HG02943 (cell line): ENCODE results near the gene SAG.

Source experiments
- ATAC-seq: cut with Tn5 transposase; IDR thresholded peaks from one replicate; pipeline ENCODE4 v1.9.1; 2021; ENCODE audit warnings: mild to moderate bottlenecking, low read depth, moderate library complexity; ENCODE audit not compliant: unreplicated experiment

SAG gene

GRCh38 chr2:233353769-233354499 lies 46.3 kb downstream of the SAG start, which contains the start of gene DGKD:
Gene DGKD (plus strand): TSS chr2:233354494. CDS start chr2:233354519, 25 bp downstream.
- ATAC-seq, result no peak

DNA sequence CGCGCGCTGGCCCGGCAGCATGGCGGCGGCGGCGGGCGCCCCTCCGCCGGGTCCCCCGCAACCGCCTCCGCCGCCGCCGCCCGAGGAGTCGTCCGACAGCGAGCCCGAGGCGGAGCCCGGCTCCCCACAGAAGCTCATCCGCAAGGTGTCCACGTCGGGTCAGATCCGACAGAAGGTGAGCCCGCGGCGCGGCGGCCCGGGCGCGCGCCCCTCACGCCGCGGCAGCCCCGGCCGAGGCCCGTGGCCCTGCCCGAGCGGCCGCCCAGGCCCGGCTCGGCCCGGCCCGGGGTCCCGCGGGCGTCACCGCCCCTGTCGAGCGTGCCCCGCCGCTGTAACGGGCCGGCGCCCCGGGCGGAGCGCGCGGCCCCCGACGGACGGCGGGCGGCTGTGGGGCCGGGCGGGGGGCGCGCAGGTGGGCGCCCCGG lies 46.9 kb downstream of the SAG start:
- no peak for ATAC-seq

DNA sequence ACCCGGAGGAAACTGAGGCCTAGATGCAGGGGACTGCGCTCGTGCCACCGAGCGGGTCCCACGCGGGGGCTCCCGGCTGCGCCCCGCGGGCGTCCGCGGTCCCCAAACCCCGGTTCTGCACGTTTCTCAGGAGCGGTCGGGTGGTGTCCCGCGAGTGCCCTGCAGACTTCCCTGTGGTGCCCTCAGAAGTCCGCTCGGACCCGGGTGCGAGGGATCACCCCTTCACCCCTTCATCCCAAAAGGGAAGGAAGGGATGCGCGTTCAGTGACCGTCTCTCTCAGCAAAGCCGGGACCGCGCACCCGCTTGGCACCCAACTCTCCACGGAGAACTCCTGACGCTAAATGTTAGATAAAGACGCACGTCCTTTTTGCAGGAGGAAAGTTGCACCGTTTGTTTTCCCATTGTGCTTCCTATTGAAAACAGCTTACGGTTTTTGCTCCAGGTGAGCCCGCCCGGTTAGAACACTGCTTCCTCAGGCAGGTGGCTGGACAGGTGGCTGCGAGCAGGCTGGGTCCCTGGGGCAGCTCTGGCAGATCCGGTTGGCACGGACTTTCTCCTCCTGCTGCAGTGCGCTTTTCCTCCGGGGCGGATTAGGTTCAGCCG lies 47.5 kb downstream of the SAG start:
- no peak for ATAC-seq

DNA sequence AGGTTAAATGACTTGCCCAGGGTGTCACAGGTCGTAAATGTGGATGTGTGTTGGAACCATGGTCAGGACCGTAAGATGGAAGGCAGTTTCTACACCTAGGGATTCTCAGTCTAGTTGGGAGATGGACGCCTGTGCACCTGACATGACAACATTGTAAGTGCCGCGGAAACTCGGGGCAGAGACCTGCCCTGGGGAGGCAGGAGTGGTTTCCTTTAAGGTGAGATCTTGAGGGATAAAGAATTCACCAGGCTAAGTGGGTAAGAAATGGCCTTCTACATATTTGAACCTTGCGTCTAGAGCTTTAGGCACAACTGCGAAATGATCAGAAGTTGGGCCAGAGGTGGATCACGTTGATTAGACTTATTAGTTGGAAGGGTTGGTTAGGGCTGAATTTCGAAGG lies 48.3 kb downstream of the SAG start:
- ATAC-seq, result no peak

GRCh38 chr2:233356546-233357308 lies 49.1 kb downstream of the SAG start:
- ATAC-seq, result no peak

- no peak for ATAC-seq
Measured at GRCh38 chr2:233358335-233358734, 50.7 kb downstream of the SAG start.

DNA sequence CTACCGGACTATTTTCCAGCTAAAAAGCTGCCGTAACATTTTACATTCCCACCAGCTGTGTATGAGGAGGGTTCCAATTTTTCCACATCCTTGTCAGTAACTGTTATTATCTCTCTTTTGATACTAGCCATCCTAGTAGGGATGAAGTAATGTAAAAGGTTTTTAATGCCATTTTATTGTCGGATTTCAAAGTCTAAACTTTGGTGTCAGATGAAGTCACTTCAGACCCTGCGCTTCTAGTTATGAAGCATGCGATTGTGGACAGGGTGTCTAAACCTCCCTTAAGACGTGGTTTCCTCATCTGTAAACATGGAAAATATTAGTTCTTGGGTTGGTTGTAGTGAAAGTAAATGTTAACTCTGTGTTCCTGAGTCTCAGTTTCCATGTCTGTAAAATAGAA lies 51.3 kb downstream of the SAG start:
- no peak for ATAC-seq

DNA sequence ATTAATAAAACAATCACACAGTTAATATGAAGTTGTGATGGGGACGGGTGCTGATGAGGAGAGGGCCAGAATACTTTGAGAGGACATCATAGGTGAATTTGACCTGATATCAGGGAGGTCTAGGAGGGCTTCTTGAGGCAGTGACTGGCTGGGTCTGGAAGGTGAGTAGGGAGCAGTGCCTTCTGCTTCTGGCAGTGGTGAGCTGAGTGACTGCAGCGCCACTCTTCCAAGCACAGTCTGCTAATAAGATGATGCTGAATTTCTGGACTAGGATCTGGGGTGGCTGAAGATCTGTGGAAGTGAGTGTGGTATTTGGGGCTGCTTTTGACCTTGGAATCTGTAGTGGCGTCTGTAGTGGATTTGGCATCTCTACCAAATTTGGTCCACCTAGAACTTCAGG lies 52.2 kb downstream of the SAG start:
- ATAC-seq, result no peak

DNA sequence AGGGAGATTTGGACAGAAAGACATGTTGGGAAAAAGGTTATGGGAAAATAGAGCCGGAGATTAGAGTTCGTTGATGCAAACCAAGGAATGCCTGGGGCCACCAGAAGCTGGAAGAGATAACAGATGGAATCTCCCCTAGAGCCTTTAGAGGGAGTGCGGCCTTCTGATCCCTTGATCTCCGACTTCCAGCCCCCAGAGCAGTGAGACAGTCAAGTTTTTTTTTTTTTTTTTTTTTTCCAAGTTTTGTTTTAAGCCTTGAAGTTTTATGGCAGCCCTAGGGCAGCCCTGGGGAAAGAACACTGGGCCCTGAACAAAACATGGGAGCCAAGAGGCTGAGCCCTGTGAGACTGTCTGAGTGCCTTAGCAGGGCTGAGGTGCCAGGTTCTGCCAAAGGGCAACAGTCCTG lies 53.2 kb downstream of the SAG start:
- no peak for ATAC-seq

- ATAC-seq, result no peak
Measured at GRCh38 chr2:233361297-233361696, 53.7 kb downstream of the SAG start.

GRCh38 chr2:233362742-233363141 lies 55.1 kb downstream of the SAG start:
- ATAC-seq, result no peak

- no peak for ATAC-seq
Measured at GRCh38 chr2:233363744-233364235, 56.2 kb downstream of the SAG start.

- no peak for ATAC-seq
Measured at GRCh38 chr2:233365861-233366520, 58.4 kb downstream of the SAG start.

DNA sequence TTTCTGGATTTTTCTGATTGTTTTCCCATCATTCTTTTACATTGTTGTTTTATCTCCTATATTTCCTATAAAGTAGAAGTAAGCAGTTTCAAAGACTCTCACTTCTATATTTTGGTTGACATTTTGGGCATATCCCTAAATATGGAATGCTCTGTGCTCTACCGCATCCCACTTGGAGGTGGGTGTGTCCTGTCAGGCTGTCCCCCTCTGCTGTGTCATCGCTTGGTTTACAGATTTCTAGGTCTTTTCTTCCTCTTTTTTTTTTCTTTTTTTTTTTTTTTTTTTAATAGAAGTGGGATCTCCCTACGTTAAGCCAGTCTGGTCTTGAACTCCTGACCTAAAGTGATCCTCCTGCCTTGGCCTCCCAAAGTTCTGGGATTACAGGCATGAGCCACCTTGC lies 60.0 kb downstream of the SAG start:
- no peak for ATAC-seq

GRCh38 chr2:233368756-233369155 lies 61.1 kb downstream of the SAG start:
- ATAC-seq, result no peak

DNA sequence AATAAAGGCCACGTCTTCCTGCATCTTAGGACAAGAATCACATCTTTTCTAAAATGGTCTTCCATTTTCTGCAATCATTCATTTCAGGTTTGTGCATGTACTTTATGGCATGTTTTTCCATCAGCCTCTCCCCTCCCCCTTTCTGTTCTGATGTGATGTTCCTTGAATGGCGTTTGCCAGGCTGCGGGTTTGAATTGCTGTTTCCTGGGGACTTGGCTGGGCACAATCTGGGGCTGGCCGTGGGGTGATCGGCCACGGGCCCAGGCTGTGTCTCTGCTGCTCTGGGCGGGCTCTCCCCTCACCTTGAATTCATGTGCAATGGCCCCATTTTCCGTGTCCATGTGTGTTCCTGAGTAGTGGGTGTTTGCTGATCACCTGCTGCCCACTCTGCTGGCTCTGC lies 61.8 kb downstream of the SAG start:
- ATAC-seq, result no peak

DNA sequence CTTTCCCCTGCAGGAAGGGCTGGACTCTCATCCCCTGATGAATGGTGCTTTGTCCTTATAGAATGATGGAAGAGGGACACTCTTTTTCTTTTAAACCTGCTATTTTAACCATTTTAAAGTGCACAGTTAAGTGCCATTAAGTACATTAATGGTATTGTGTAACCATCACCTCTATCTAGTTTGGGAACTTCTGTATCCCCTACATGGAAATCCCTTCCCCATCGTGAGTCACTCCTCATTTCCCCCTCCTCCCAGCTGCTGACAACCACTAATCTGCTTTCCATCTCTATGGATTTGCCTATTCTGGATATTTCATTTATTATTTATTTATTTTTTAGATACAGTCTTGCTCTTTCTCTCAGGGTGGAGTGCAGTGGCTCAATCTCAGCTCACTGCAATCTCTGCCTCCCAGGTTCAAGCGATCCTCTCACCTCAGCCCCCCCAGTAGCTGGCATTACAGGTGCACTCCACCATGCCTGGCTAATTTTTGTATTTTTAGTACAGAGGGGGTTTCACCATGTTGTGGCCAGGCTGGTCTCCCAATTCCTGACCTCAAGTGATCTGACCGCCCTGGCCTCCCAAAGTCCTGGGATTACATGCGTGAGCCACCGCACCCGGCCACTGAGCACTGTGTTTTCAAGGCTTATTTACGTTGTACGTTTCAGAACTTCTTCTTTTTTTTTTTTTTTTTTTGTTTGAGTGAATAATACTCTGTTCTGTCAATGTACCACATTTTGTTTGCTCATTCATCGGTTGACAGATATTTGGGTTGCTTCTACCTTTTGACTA lies 62.5 kb downstream of the SAG start:
- no peak for ATAC-seq

- no peak for ATAC-seq
Measured at GRCh38 chr2:233371641-233372040, 64.0 kb downstream of the SAG start.

DNA sequence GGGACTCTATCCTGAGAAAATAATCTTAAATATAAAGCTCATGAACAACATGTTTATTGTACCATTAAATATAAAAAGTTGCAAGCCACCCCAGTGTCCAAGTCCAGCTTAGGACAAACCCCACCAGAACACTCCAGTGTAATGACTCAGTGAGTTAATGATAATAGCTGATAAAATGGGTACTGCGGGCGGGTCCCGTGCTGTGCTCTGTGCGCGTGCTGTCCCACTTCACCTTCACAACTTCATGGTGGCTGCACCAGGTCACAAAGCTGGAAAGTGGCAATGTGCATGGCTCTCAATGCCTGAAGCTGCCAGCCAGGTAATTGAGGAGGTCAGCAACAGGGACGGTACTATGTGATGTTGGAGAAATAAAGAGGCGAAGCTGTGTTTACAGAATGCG lies 65.2 kb downstream of the SAG start:
- no peak for ATAC-seq

- ATAC-seq, result no peak
Measured at GRCh38 chr2:233373316-233373715, 65.7 kb downstream of the SAG start.
